Measurements from ENCODE around the gene TAMALIN.

The TAMALIN gene

DNA sequence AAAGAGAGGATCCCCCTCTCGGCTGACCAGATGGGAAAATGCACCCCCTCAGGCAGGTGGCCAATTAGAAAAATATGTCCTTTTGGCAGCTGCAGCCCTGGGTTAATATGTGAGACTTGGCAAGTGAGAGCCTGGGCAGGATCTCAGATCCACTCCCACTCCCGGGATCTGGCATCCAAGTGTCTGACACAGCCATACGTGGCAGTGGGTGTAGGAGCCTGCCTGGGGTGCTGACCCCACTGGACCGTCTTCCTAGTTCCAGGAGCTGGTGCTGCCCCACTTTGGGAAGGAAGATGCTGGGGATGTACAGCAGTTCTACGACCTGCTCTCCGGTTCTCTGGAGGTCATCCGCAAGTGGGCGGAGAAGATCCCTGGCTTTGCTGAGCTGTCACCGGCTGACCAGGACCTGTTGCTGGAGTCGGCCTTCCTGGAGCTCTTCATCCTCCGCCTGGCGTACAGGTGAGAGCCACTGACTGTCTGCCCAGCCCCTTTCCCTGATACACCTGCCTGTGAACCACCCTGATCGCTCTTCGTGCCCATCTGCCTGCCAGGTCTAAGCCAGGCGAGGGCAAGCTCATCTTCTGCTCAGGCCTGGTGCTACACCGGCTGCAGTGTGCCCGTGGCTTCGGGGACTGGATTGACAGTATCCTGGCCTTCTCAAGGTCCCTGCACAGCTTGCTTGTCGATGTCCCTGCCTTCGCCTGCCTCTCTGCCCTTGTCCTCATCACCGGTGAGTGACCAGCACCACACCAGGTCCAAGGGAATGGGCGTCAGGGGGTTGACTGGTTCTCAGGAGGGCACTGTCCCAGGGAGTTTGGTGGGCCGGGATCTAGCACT is 50.3 kb downstream of the TAMALIN start:
- TF ChIP-seq, protein P1, sequence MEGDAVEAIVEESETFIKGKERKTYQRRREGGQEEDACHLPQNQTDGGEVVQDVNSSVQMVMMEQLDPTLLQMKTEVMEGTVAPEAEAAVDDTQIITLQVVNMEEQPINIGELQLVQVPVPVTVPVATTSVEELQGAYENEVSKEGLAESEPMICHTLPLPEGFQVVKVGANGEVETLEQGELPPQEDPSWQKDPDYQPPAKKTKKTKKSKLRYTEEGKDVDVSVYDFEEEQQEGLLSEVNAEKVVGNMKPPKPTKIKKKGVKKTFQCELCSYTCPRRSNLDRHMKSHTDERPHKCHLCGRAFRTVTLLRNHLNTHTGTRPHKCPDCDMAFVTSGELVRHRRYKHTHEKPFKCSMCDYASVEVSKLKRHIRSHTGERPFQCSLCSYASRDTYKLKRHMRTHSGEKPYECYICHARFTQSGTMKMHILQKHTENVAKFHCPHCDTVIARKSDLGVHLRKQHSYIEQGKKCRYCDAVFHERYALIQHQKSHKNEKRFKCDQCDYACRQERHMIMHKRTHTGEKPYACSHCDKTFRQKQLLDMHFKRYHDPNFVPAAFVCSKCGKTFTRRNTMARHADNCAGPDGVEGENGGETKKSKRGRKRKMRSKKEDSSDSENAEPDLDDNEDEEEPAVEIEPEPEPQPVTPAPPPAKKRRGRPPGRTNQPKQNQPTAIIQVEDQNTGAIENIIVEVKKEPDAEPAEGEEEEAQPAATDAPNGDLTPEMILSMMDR (IDR thresholded peaks at IDR 0.05): no peak
- no peak for TF ChIP-seq ZFX (IDR thresholded peaks at IDR 0.05; ENCODE audit: borderline replicate concordance)
- H3K27ac ChIP-seq: no peak overlapping the region

DNA sequence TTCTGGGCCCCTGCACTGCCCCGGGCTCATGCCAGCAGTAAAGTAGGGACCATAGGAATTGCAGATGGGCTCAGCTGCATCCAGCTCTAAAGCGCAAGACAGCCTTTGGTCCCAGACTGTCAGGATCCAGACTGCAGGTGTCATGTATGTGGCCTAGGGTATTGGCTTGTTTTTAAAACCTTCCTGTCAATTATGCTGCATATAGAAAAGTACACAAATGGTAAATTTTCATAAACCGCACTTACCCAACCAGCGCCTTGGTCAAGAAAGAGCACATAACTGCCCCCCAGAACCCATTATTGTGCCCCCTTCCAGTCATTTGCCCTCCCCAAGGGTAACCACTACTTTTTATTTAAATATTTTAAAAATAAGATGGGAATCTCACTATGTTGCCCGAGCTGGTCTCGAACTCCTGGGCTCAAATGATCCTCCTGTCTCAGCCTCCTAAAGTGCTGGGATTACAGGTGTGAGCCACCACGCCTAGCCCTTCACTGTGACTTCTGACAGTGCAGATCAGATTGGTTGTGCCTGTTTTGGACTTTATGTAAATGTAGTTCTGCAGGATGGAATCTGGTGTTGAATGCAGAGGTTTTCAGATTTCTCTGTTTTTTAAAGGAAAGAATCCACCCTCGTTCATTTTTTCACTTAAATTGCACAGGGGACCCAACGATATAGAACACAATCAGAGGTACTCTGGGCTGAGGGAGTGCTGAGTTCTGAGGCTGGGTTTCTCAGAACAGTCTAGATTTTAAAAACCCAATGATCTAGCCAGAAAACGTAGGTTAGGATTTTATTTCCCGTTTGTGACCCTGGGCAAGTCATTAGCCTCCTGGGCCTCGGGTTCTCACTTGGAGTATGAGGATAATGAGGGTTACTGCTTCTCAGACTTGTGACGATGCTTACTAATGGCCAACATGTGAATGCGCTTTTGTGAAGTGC is 51.2 kb downstream of the TAMALIN start:
- no peak overlapping the region for H3K27ac ChIP-seq
- TF ChIP-seq, protein P1 (IDR thresholded peaks at IDR 0.05): no peak
- no peak for TF ChIP-seq ZFX (IDR thresholded peaks at IDR 0.05; ENCODE audit: borderline replicate concordance)

DNA sequence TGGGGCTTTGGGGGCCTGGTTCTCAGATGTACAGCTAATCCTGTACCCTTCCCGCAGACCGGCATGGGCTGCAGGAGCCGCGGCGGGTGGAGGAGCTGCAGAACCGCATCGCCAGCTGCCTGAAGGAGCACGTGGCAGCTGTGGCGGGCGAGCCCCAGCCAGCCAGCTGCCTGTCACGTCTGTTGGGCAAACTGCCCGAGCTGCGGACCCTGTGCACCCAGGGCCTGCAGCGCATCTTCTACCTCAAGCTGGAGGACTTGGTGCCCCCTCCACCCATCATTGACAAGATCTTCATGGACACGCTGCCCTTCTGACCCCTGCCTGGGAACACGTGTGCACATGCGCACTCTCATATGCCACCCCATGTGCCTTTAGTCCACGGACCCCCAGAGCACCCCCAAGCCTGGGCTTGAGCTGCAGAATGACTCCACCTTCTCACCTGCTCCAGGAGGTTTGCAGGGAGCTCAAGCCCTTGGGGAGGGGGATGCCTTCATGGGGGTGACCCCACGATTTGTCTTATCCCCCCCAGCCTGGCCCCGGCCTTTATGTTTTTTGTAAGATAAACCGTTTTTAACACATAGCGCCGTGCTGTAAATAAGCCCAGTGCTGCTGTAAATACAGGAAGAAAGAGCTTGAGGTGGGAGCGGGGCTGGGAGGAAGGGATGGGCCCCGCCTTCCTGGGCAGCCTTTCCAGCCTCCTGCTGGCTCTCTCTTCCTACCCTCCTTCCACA is 52.0 kb downstream of the TAMALIN start:
- TF ChIP-seq, protein P1 (IDR thresholded peaks at IDR 0.05): no peak
- no peak for TF ChIP-seq ZFX (IDR thresholded peaks at IDR 0.05; ENCODE audit: borderline replicate concordance)

DNA sequence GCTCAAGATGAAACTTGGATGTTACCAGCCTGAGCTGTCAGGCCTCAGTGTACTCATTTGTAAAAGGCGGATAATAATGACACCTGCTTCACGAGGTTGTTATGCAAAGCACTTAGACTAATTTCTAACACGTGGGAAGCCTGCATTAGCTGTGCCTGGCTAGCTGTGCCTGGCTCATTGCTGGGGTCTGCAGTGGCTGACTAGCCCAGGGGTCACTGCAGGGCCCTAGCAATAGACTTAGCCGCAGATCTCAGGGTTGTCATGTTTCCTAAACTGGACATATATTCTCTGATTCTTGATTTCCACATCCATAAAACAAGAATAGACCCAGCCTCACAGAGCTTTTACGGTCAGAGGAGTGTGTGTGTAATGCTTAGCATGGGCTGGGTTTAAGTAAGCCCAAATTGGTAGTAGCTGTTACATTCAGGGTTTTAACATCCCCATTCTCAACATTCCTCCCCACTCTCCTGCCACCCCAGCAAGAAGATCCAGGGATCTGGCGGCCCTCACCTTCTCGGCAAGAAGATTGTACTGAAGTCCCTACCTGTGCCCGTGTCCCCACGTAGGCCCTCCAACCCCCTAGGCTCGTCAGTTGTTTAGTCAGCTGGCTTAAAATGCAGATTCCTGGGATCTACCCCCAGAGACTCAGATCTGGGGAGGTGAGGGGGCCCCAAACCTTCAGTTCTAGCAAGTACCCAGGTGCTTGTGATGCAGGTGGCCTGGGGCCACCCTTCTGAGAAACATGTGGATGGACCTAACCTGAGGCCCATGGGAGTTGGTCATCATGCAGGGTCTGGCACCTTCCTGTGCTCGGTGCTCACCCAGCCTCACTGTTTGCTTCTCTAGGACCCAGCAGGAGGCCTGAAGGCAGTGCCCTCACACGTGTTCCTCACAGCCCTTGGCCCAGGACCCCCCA is 53.1 kb downstream of the TAMALIN start:
- TF ChIP-seq ZFX (IDR thresholded peaks at IDR 0.05; ENCODE audit: borderline replicate concordance): no peak
- TF ChIP-seq, protein P1 (IDR thresholded peaks at IDR 0.05): no peak
- H3K27ac ChIP-seq: 0 out of 2 replicates have a peak overlapping the region, but pooled peaks have one; percentile 14

More for the DNA sequence above, 52.0 kb downstream of the TAMALIN start:
- no peak overlapping the region for H3K27ac ChIP-seq

DNA sequence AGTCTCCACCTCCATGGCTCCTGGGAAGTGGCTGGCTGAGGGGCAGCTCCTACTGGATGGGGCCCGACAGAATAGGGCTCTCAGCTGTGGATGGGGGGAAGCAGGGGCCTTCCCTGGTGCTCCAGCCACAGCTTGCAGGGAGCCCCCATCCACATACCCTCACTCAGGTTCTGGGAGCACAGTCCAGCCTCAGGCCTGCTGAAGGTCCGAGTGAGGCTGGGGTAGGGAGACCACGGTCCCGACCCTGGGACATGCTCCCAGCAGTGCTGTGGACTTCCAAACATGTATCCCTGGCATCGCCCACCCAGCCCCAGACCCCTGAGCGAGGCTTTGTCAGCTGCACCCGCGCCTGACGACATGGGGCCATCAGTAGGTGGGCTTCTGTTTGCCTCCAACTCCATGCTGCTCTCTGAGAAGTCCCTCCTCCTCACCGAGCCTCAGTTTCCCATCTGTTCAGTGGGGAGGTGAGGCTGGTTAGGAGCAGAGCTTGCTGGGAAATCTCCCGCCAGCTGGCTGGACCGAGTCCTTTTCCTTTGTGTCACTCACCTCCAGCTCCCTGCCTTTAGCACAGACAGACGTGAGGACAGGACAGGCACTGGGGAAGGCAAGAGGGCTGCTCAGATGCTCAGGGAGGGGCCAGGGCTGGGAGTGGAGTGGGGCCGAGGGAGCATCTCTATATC is 53.9 kb downstream of the TAMALIN start:
- TF ChIP-seq ZFX (IDR thresholded peaks at IDR 0.05; ENCODE audit: borderline replicate concordance): no peak
- TF ChIP-seq, protein P1 (IDR thresholded peaks at IDR 0.05): no peak
- H3K27ac ChIP-seq: no peak overlapping the region

All from 22Rv1 (cell line).